GM19193 (cell line): ENCODE measurements around the gene HDAC10.

Source experiments
- POLR2A ChIP-seq: IDR thresholded peaks from 4 replicates; pipeline ENCODE4 v1.6.1; 2011; ENCODE audit not compliant: insufficient read depth, insufficient read length; ENCODE audit errors: extremely low read depth

The HDAC10 gene

GRCh38 chr22:50289151-50289941 is 38.3 kb upstream of the HDAC10 start:
- no peak for TF ChIP-seq POLR2A

- TF ChIP-seq POLR2A, result no peak
Observed at GRCh38 chr22:50287731-50288130, 36.7 kb upstream of the HDAC10 start.

- no peak for TF ChIP-seq POLR2A
Observed at GRCh38 chr22:50286701-50287318, 35.7 kb upstream of the HDAC10 start.

GRCh38 chr22:50286275-50286674 is 35.2 kb upstream of the HDAC10 start:
- no peak for TF ChIP-seq POLR2A

- TF ChIP-seq POLR2A, result no peak
Observed at GRCh38 chr22:50285568-50286229, 34.6 kb upstream of the HDAC10 start.

- no peak for TF ChIP-seq POLR2A
Observed at GRCh38 chr22:50284479-50284878, 33.4 kb upstream of the HDAC10 start.

- no peak for TF ChIP-seq POLR2A
Observed at GRCh38 chr22:50283821-50284220, 32.8 kb upstream of the HDAC10 start.

- TF ChIP-seq POLR2A, result no peak
Observed at GRCh38 chr22:50282361-50283155, 31.5 kb upstream of the HDAC10 start.

GRCh38 chr22:50281957-50282356 is 30.9 kb upstream of the HDAC10 start:
- TF ChIP-seq POLR2A, result no peak

- no peak for TF ChIP-seq POLR2A
Observed at GRCh38 chr22:50281384-50281760, 30.3 kb upstream of the HDAC10 start.

GRCh38 chr22:50280708-50281383 is 29.8 kb upstream of the HDAC10 start:
- TF ChIP-seq POLR2A, result no peak

GRCh38 chr22:50280022-50280707 is 29.1 kb upstream of the HDAC10 start:
- TF ChIP-seq POLR2A, result no peak

GRCh38 chr22:50278956-50279619 is 28.0 kb upstream of the HDAC10 start:
- no peak for TF ChIP-seq POLR2A
